KMS-11 (cell line): Measurements from ENCODE around the gene SMIM1.

Experiments
- H2AFZ ChIP-seq: fragments of 200-600 bp; sonication (generic); 2 replicates; pipeline ENCODE4 v1.6.1; 2016; ENCODE audit warnings: antibody characterized with exemption, mixed run types, low read depth
- H3K27ac ChIP-seq: fragments of 200-600 bp; sonication (generic); 2 replicates; pipeline ENCODE4 v1.6.1; 2016; ENCODE audit warnings: mild to moderate bottlenecking, mixed run types
- H3K27me3 ChIP-seq: fragments of 200-600 bp; sonication (generic); 2 replicates; pipeline ENCODE4 v1.6.1; 2017; ENCODE audit warnings: mild to moderate bottlenecking, low read depth, mixed run types, moderate library complexity; ENCODE audit not compliant: insufficient read depth
- H3K36me3 ChIP-seq: fragments of 200-600 bp; sonication (generic); 2 replicates; pipeline ENCODE4 v1.6.1; 2017; ENCODE audit warnings: mild to moderate bottlenecking, mixed run types; ENCODE audit not compliant: insufficient read depth
- H3K4me1 ChIP-seq: fragments of 200-600 bp; sonication (generic); 2 replicates; pipeline ENCODE4 v1.6.1; 2016; ENCODE audit warnings: mild to moderate bottlenecking, low read depth, mixed run types; ENCODE audit not compliant: poor library complexity, severe bottlenecking
- H3K4me2 ChIP-seq: fragments of 200-600 bp; sonication (generic); 2 replicates; pipeline ENCODE4 v1.7.0; 2016; ENCODE audit warnings: mild to moderate bottlenecking, mixed run types
- H3K4me3 ChIP-seq: fragments of 200-600 bp; sonication (generic); IDR thresholded peaks from 2 replicates; pipeline ENCODE4 v1.6.1; 2017; ENCODE audit warnings: low read depth, low read length, mixed read lengths; ENCODE audit not compliant: insufficient read depth
- H3K79me2 ChIP-seq: fragments of 200-600 bp; sonication (generic); 2 replicates; pipeline ENCODE4 v1.6.1; 2016; ENCODE audit warnings: low read depth, mixed run types; ENCODE audit not compliant: insufficient read depth
- H3K9ac ChIP-seq: fragments of 200-600 bp; sonication (generic); 2 replicates; pipeline ENCODE4 v1.6.1; 2016; ENCODE audit warnings: mild to moderate bottlenecking, mixed run types
- H4K20me1 ChIP-seq: fragments of 200-600 bp; sonication (generic); 2 replicates; pipeline ENCODE4 v1.6.1; 2016; ENCODE audit warnings: mild to moderate bottlenecking, mixed run types; ENCODE audit not compliant: insufficient read depth
- CTCF ChIP-seq: fragments of 200-600 bp; sonication (generic); conservative IDR thresholded peaks from 2 replicates; pipeline ENCODE4 v1.6.1; 2017; ENCODE audit warnings: low read depth, mild to moderate bottlenecking, antibody characterized with exemption, low read length, moderate library complexity, mixed read lengths

Gene SMIM1

GRCh38 chr1:3731583-3732433 is 40.7 kb upstream of the SMIM1 start:
- H3K27ac ChIP-seq, result no peak overlapping the region
- no peak overlapping the region for H3K4me3 ChIP-seq
- H3K36me3 ChIP-seq, result no peaks in the 10 kb centered on the region
- no peaks in the 10 kb centered on the region for H3K79me2 ChIP-seq
- no peaks in the 10 kb centered on the region for H3K4me1 ChIP-seq
- TF ChIP-seq CTCF, result no peak
- H3K4me2 ChIP-seq, result no peak overlapping the region
- H3K27me3 ChIP-seq, result peaks cover 94% of the 10 kb centered on the region
- H3K9ac ChIP-seq, result no peak overlapping the region
- H2AFZ ChIP-seq, result no peak overlapping the region
- no peaks in the 10 kb centered on the region for H4K20me1 ChIP-seq

GRCh38 chr1:3732434-3733093 is 40.0 kb upstream of the SMIM1 start:
- Histone ChIP-seq H3K9ac (no peak overlapping the region), H4K20me1 (no peaks in the 10 kb centered on the region), H3K4me1 (no peaks in the 10 kb centered on the region), H2AFZ (no peak overlapping the region), H3K79me2 (no peaks in the 10 kb centered on the region), H3K4me2 (no peak overlapping the region), H3K27ac (no peak overlapping the region), H3K27me3 (peaks cover 96% of the 10 kb centered on the region), H3K36me3 (no peaks in the 10 kb centered on the region), H3K4me3 (no peak overlapping the region)
- no peak for TF ChIP-seq CTCF

GRCh38 chr1:3733094-3733882 is 39.3 kb upstream of the SMIM1 start:
- Histone ChIP-seq H3K9ac (no peak overlapping the region), H4K20me1 (no peaks in the 10 kb centered on the region), H3K27ac (no peak overlapping the region), H3K36me3 (no peaks in the 10 kb centered on the region), H3K79me2 (no peaks in the 10 kb centered on the region), H3K4me2 (no peak overlapping the region), H3K27me3 (peaks cover 97% of the 10 kb centered on the region), H2AFZ (no peak overlapping the region), H3K4me1 (no peaks in the 10 kb centered on the region), H3K4me3 (no peak overlapping the region)
- TF ChIP-seq CTCF, result no peak

- Histone ChIP-seq H3K4me2 (no peak overlapping the region), H4K20me1 (no peaks in the 10 kb centered on the region), H3K27ac (no peak overlapping the region), H3K4me3 (no peak overlapping the region), H3K79me2 (no peaks in the 10 kb centered on the region), H3K4me1 (no peaks in the 10 kb centered on the region), H3K27me3 (peaks cover 97% of the 10 kb centered on the region), H2AFZ (no peak overlapping the region), H3K9ac (no peak overlapping the region), H3K36me3 (no peaks in the 10 kb centered on the region)
- TF ChIP-seq CTCF, result no peak
Measured at GRCh38 chr1:3733883-3734589, 38.5 kb upstream of the SMIM1 start.
